Sciatic nerve (tissue), 2 donors: ENCODE measurements around the gene PPP1R14D. TPM values are rescaled to one million over a fixed set of nuclear protein-coding genes. Genes with fewer than 3 reads are reported as not detected.

Source experiments
- ATAC-seq: fragments of 200-7000 bp; cut with Tn5 transposase; one replicate; pipeline ENCODE4 v1.9.1; 2020; ENCODE audit warnings: mild to moderate bottlenecking, moderate library complexity
- DNase-seq: peaks from one replicate; pipeline ENCODE4 v3.0.0-alpha.2; 2020; ENCODE audit warnings: low spot score
- intact Hi-C: fragments of 100-400 bp; cut with DNase I; formaldehyde crosslinking; loops from one replicate; pipeline ENCODE4 v1.14.2; 2022
- total RNA-seq: library from RNA; stranded (reverse); fragmentation: NEBNext Ultra II Directional; extraction: Animal tissue kit (Norgen Biotek cat#: 25700); gene quantifications from one replicate; pipeline ENCODE4 v1.2.1, GENCODE V29; 2021
- donor health status: DM: no; HTN: no; CAD: no.
- donor health status: DM: no; HTN: no; CAD: no.

The PPP1R14D gene
- total RNA-seq, 1 donor from 2014 or later, result not detected

DNA sequence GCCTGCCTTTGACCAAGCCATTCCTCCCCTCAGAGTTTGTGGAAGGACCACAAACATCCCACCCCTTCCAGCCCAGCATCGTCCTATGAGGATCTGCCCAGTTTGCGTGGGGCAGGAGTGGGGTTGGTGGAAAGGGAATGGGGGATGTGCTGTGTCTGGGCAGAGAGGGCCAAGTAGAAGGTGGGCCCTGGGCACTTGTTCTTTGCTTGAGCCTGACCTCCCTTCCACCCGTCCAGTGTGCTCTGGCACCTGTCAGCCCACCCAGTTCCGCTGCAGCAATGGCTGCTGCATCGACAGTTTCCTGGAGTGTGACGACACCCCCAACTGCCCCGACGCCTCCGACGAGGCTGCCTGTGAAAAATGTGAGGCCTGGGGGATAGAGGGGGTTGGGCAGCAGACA is 25.7 kb upstream of the PPP1R14D start:
- intact Hi-C loops, result no loop called here
- ATAC-seq (no peak), DNase-seq (no peak)

GRCh38 chr15:40853241-40853890 is 24.9 kb upstream of the PPP1R14D start:
- intact Hi-C loops, result no loop called here
- DNase-seq, result no peak
- ATAC-seq, result no peak

DNA sequence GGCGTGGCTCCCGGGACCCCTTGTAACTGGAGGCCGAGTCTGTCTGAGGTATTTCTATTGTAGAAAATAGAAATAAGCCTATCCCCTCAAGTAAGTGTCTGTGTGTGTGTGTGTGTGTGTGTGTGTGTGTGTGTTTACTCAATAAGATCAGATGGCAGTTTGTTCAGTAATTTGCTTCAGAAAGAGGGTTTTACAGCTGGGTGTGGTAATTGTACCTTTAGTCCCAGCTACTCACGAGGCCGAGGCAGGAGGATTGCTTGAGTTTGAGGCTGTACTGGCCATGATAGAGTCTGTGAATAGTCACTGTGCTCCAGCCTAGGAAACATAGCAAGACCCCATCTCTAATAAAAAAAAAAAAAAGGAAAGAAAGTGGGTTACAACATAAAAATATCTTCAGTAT is 24.0 kb upstream of the PPP1R14D start:
- ATAC-seq (no peak), DNase-seq (no peak)
- intact Hi-C loops, result no loop called here

DNA sequence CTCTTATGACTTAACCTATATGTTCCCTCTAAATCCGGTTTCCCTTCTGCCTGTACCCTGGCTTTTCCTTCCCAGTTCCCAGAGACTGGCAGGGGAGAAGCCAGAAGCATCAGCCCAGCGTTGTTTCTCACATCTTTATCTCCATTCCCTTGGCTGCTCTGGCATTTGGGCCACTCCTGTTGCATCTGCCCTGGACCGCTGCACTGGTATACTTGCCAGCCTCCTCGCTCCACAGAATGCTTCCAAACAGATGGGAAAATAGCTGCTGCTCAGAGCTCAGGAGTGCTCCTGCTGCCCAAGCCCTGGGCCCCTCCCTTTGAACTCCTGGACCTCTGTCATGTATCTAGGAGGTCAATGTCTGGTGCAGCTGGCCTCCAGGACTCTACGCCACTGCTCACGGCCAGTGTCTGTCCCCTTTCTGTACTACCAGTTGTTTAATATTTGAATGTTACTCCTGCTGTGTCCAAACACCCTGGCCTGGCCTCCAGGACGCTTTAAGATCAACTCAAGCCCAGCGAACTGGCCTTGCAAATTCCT is 22.1 kb upstream of the PPP1R14D start:
- intact Hi-C loops, result no loop called here
- ATAC-seq (no peak), DNase-seq (no peak)

DNA sequence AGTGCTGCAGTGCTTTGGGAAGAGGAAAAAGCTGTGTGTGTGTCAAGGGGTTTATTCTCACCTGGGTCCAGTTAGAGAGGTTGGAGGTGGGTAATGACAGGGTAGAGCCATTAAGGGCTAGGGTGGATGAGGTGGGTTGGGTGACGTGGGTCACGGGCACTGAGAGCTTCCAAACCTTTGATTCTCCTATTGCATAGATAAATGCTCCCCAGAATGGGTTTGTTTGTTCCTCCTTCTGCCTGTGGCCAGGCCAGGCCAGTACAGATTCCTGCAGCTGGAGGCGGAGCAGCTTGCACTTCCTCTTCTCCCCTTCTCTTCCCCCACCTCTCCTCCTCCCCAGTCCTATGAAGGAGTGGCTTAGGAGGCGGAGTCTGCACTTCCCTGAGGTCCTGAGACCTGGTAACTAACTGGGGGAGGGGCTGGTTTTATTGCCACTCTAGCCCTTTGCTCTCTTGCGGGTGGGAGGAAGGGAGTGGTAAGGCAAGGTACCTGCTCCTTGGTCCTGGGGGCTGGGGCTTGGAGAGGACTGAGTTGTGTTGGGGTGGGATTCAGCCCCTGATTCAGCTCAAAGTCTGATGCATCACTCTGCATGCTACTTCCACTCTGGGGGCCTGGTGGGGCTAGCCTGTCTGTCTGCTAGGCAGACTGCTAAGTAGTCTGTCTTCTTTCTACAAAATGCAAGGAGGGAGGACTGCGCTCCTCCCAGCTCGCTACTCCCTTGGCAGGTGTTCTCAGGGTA is 18.9 kb upstream of the PPP1R14D start:
- ATAC-seq (peak; percentile 76), DNase-seq (peak; percentile 67)
- intact Hi-C loops, result no loop called here

DNA sequence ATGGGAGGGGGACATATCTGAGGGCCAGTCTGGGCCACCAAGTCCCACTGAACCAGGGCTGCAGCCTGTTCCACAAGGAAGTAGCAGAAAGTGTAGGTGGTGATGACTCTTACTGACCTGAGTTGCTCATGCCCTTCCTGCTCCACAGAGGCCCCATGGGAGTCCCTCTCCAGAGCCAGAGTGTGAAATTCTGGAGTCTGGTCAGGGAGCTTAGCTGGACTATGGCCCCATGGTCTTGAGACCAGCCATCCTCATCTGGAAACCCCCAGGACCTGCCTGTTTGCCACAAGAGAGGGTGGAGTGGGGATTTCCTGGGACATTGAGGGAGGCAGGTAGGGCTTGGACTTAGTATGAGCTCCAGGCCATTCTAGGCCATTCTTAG is 18.3 kb upstream of the PPP1R14D start:
- intact Hi-C loops, result no loop called here
- DNase-seq (no peak), ATAC-seq (no peak)

GRCh38 chr15:40845511-40846284 is 17.2 kb upstream of the PPP1R14D start:
- ATAC-seq, result no peak
- DNase-seq, result no peak
- intact Hi-C loops, result no loop called here

- intact Hi-C loops, result no loop called here
- no peak for DNase-seq
- no peak for ATAC-seq
Observed at GRCh38 chr15:40845036-40845435, 16.5 kb upstream of the PPP1R14D start.

DNA sequence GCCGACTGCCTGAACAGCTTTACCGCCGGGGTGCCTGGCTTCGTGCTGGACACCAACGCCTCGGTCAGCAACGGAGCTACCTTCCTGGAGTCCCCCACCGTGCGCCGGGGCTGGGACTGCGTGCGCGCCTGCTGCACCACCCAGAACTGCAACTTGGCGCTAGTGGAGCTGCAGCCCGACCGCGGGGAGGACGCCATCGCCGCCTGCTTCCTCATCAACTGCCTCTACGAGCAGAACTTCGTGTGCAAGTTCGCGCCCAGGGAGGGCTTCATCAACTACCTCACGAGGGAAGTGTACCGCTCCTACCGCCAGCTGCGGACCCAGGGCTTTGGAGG is 16.2 kb upstream of the PPP1R14D start:
- peak; percentile 18 for ATAC-seq
- intact Hi-C loops, result no loop called here
- no peak for DNase-seq

- DNase-seq (no peak), ATAC-seq (no peak)
- intact Hi-C loops, result no loop called here
Observed at GRCh38 chr15:40843885-40844695, 15.6 kb upstream of the PPP1R14D start, which contains the start of gene SPINT1. SPINT1 (plus strand) TSS chr15:40844048; CDS start chr15:40844555, 507 bp downstream.

GRCh38 chr15:40843261-40843884 is 14.9 kb upstream of the PPP1R14D start:
- DNase-seq (no peak), ATAC-seq (no peak)
- intact Hi-C loops, result no loop called here

- ATAC-seq, result no peak
Observed at GRCh38 chr15:40841741-40842140, 13.2 kb upstream of the PPP1R14D start.

GRCh38 chr15:40838756-40839155 is 10.2 kb upstream of the PPP1R14D start:
- intact Hi-C loops, result no loop called here
- DNase-seq (no peak), ATAC-seq (no peak)

More at GRCh38 chr15:40841741-40842140, 13.2 kb upstream of the PPP1R14D start:
- no peak for DNase-seq
- intact Hi-C loops, result no loop called here

DNA sequence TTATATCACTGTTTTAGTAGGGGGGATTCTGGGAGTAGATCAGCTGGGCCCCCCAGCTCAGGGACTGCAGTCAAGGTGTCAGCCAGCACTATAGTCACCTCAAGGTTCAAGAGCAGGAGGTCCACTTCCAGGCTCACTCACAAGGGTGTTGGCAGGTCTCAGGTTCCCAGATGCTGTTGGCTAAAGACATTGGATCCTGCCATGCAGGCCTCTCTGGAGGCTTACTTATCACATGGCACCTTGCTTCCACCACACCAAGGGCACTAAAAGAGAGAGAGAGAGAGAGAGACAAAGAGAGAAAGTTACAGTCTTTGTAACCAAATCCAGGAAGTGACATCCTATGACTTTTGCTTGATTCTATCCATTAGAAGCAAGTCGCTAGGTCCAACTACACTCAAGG is 7.5 kb upstream of the PPP1R14D start:
- intact Hi-C loops, result no loop called here
- no peak for ATAC-seq

DNA sequence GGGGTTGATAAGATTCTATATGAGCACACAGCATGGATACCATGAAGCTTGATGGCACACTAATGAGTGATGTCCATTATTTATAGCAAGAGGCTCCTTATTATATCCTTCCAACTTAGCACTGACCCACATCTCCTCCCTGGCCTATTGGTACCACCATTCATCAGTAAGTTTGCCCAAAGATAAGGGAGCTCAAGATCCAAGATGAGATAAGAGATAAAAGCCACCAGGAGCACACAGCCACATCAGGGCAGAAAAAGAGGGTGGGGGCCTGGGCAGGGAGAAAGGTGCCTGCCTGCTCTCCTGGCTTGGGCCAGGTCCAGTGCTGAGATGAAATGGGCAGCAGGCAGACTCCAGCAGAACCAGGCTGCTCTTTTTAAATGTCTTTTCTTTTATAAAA is 4.4 kb upstream of the PPP1R14D start:
- intact Hi-C loops, result no loop called here
- ATAC-seq (no peak), DNase-seq (no peak)

More for the DNA sequence above, 7.5 kb upstream of the PPP1R14D start:
- no peak for DNase-seq

GRCh38 chr15:40831861-40832260 is 3.4 kb upstream of the PPP1R14D start:
- DNase-seq, result no peak
- ATAC-seq, result no peak
- intact Hi-C loops, result no loop called here

DNA sequence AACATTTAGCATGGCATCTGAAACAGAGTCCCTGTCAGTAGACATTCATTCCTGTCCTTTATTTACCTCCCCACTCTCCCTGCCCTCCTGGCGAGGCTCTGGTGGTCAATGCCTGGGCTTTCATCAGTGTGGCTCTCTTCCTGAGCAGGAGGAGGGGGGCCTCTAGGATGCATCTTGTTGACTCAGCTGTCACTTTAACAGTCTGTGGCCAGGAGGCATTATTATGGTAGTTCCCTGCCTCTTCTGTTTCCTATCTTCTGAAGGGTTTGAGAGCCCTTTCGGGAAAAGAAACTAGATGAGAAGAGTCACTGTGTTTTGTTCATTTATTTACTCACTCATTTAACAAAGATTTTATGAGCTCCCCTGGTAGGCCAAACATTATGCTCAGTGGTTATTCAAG is 2.4 kb upstream of the PPP1R14D start:
- ATAC-seq (no peak), DNase-seq (no peak)
- intact Hi-C loops, result no loop called here

GRCh38 chr15:40829115-40829514 is 607 bp upstream of the PPP1R14D start:
- intact Hi-C loops, result no loop called here
- no peak for ATAC-seq
- DNase-seq, result no peak
